ENCODE results near the gene AMH. TPM values are rescaled to one million over a fixed set of nuclear protein-coding genes. Genes with fewer than 3 reads are reported as not detected.

Gene AMH
- total RNA-seq, 2 donors from 2014 or later = 0.80 to 1.6 TPM

DNA sequence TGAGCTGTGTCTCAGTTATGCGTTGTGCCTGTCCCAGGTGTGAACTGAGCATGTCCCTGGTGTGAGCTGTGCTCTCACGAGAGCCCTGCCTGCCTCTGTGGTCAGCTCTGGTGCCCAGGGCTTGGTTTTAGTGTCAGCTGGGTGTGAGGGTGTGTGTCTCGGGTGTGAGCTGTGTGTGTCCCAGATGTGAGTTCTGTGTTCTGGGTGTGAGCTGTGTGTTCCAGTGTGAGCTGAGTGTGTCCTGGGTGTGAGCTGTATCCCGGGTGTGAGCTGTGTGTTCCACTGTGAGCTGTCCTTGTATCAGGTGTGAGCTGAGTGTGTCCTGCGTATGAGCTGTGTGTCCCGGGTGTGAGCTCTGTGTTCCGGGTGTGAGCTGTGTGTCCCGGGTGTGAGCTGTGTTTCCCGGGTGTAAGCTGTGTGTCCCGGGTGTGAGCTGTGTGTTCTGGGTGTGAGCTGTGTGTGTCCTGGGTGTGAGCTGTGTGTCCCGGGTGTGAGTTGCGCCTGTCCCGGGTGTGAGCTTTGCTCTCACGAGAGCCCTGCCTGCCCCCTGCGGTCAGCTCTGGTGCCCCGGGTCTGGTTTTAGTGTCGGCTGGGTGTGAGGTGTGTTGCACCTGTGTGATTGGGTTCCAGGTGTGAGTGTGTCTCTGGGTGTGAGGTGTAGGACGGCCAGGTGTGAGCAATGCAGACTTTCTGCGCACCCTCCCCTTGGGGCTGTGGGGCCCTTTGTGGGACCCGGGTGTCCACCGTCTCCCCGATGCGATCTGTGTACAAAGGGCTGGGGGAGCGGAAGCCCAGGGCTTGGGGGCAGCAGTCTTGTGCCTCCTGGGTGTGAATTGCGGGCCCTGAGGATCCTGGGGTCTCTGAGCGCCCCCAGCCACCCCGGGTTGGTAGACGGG lies 39.9 kb downstream of the AMH start:
- intact Hi-C loops (cut with DNase I) = no loop called here
- ATAC-seq = no peak

DNA sequence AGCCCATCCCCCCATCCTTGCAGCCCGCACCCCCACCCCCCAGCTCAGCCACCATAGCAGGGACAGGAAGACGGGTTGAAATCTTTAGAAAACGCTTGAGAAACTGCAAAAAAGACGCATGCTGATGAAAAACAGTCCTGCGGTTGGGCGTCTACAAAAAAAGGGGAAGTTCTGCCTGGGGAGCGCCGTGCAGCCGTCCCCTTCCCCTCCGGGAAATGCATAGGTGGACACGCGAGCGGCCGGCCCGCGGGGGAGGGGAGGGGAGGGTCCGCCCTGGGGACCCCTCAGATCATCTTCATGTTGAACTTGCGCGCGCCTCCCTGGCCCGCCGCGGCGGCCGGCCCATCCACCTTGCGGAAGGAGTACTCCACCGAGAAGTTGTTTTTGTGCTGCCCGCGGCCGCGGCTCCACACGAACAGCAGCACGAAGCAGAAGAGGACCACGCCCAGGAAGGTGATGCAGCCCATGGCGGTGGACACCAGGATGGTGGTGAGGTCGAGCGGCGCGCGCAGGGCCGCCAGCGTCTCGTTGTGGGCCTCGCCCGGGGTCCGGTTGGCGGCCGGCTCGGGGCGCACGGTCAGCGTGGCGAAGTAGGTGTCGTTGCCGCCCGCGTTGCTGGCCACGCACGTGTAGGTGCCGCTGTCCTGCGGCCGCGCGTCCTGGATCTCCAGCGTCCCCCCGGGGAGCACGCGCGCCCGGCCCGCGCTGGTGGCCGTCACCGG lies 40.8 kb downstream of the AMH start:
- ATAC-seq = peak; percentile 25 to 38
- DNase-seq = no peak
- intact Hi-C loops (cut with DNase I) = no loop called here

More for the DNA sequence above, 39.9 kb downstream of the AMH start:
- no peak for DNase-seq

- intact Hi-C loops (cut with DNase I) = no loop called here
- DNase-seq (no peak), ATAC-seq (peak in 1 of 2 donors; percentile 4)
These were observed 41.5 kb downstream of the AMH start for GRCh38 chr19:2290441-2291184.

DNA sequence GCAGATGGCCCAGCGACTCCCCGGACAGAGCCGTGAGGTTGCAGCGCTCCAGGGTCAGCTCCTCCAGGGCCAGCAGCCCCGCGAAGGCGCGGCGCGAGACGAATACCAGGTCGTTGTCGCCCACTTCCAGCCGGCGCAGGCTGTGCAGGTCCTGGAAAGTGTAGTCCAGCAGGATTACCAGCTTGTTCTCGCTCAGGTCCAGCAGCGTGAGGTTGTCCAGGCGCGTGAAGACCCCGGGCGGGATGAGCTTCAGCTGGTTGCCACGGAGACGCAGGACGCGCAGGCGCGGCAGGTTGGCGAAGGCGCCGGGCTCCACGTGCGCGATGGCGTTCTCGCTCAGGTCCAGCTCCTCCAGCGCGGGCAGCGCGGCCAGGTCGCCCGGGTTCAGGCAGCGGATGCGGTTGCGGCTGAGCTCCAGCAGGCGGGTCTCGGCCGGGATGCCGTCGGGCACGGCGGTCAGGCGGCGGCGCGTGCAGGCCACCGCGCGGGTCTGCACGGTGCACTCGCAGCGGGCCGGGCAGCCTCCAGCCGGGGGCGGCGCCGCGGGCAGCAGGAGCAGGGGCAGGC lies 42.1 kb downstream of the AMH start:
- no peak for DNase-seq
- no peak for ATAC-seq
- intact Hi-C loops (cut with DNase I) = no loop called here

DNA sequence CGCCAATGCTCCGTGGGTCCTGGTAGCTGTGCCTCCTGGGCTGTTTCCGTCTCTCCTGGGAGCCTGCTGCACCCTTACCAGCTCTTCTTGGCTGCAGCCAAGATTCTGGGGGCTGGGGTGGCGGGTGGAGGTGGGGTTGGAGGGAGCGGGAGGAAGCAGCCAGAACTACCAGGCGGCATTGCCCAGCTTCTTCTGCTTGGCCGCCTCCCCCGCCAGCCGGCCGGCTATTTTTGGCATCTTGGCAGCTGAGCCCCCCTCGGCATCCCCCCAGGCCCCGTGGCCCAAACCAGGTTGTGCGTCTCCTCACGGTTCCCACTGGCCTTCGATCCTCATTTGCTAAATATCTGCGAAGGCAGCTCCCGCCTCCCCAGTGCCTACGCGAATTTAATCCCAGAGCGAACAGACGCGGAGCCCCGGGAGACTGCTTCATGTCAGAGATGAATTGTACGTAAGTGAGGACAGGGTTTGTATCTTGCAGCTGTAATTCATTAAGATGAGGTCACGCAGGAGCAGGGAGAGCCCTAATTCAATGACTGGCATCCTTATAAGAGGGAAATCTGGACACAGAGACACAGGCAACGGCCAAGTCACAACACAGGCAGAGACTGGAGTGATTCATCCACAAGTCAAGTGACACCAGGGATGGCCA lies 45.7 kb downstream of the AMH start:
- ATAC-seq (peak; percentile 68 to 78), DNase-seq (peak; percentile 56)
- intact Hi-C loops (cut with DNase I) = no loop called here

DNA sequence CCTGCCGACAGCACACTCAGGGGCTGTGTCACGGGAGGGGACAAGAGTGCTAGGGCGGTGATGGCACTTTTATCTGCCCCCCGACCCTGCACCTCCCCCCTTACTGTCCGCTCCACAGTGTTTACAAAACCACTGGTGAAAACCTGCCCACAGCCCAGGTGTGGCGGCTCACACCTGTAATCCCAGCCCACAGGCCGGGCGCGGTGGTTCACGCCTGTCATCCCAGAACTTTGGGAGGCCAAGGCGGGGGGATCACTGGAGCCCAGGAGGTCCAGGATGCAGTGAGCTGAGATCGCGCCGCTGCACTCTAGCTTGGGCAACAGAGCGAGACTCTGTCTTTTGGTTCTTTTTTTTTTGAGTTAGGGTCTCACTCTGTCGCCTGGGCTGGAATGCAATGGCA lies 47.0 kb downstream of the AMH start:
- ATAC-seq = no peak
- DNase-seq = no peak
- intact Hi-C loops (cut with DNase I) = no loop called here

DNA sequence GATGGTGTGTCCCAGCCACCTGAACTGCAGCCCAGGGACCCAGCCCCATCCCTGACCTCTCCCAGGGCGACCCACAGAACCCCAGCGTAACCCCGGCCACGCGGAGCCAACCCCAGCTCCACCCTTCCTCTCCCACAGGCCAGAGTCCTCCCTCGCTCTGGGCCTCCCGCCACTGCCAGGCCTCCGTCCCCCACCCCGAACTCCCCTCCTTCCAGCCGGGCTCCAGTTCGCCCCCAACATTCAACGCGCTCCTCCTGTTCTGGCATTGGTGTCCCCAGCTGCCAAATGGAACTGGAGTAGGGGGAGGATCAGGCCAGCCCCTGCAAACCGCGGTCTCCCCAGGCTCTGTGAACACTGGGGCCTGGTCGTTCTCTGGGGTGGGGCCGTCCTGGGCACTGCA lies 51.4 kb downstream of the AMH start:
- DNase-seq = no peak

More for the DNA sequence above, 51.4 kb downstream of the AMH start:
- ATAC-seq = no peak
- intact Hi-C loops (cut with DNase I) = no loop called here

Small RNA genes within 50 kb of the gene (microRNA-seq; reads per million reads assigned to microRNA genes)
- gene MIR1227 (1.8 to 3.5 reads per million in 2 donors), gene MIR4321 (0 reads per million in 2 donors)

Other genes starting within 250 kb of the AMH start
- 10 to 100 TPM; 51.4 to 54.3 TPM for gene BTBD2, start 233.6 kb upstream of the AMH start, total RNA-seq
- 100 to 1,000 TPM; 127 to 174 TPM for gene MKNK2, start 198.1 kb upstream of the AMH start, total RNA-seq
- 10 to 100 TPM; 24.9 to 28.6 TPM for gene MOB3A, start 153.0 kb upstream of the AMH start, total RNA-seq
- gene IZUMO4, start 152.4 kb upstream of the AMH start, total RNA-seq = 1 to 10 TPM in 1 of 2 donors, under 1 TPM in 1; 0.89 to 2.3 TPM
- 100 to 1,000 TPM in 1 of 2 donors, 10 to 100 TPM in 1; 80.6 to 128 TPM for gene AP3D1, start 97.8 kb upstream of the AMH start, total RNA-seq
- 10 to 100 TPM in 1 of 2 donors, 1 to 10 TPM in 1; 9.8 to 16.2 TPM for gene DOT1L, start 85.4 kb upstream of the AMH start, total RNA-seq
- gene PLEKHJ1, start 13.0 kb upstream of the AMH start, total RNA-seq = 10 to 100 TPM; 45.2 to 45.7 TPM
- 10 to 100 TPM; 28.8 to 34.4 TPM for gene SF3A2, start 12.5 kb upstream of the AMH start, total RNA-seq
- under 1 TPM in 1 of 2 donors, not detected in 1; 0.27 TPM for gene JSRP1, start 7.1 kb downstream of the AMH start, total RNA-seq
- gene PEAK3, start 32.9 kb downstream of the AMH start, total RNA-seq = 1 to 10 TPM; 1.0 to 2.3 TPM
- gene LINGO3, start 58.8 kb downstream of the AMH start, total RNA-seq = not detected
- gene LSM7, start 79.3 kb downstream of the AMH start, total RNA-seq = 10 to 100 TPM; 43.6 to 47.7 TPM
- 10 to 100 TPM; 22.9 to 33.7 TPM for gene SPPL2B, start 79.4 kb downstream of the AMH start, total RNA-seq
- not detected for gene TMPRSS9, start 110.9 kb downstream of the AMH start, total RNA-seq
- 10 to 100 TPM; 76.8 to 78.7 TPM for gene TIMM13, start 178.3 kb downstream of the AMH start, total RNA-seq
- 10 to 100 TPM; 19.5 to 20.6 TPM for gene LMNB2, start 207.6 kb downstream of the AMH start, total RNA-seq
- gene GADD45B, start 226.8 kb downstream of the AMH start, total RNA-seq = 100 to 1,000 TPM in 1 of 2 donors, 10 to 100 TPM in 1; 64.0 to 189 TPM

All from left cardiac atrium (tissue), 4 donors.